Mesenchymal stem cell (in vitro differentiated cells and primary cell): ENCODE data around the gene OXER1.

Experiments used
- DNase-seq: peaks from one replicate; pipeline ENCODE4 v3.0.0-alpha.2; 2013
- H2AFZ ChIP-seq: one replicate; pipeline ENCODE4 v1.6.1; 2013; ENCODE audit warnings: low read depth, mild to moderate bottlenecking, control low read depth, inconsistent platforms, low read length, moderate library complexity
- H2AK5ac ChIP-seq: 2 replicates; pipeline ENCODE4 v1.6.1; 2013; ENCODE audit warnings: low read length, moderate library complexity, mild to moderate bottlenecking, inconsistent platforms; ENCODE audit not compliant: severe bottlenecking
- H2BK120ac ChIP-seq: one replicate; pipeline ENCODE4 v1.6.1; 2013; ENCODE audit warnings: low read depth, mild to moderate bottlenecking, inconsistent platforms, low read length, moderate library complexity
- H2BK12ac ChIP-seq, 2 experiments: one replicate each; pipeline ENCODE4 v1.6.1; 2013; ENCODE audit warnings: inconsistent platforms in 2 of 2, low read length in 2 of 2, mild to moderate bottlenecking in 2 of 2, moderate library complexity in 2 of 2, control low read depth in 1 of 2
- H2BK15ac ChIP-seq: one replicate; pipeline ENCODE4 v1.6.1; 2013; ENCODE audit warnings: mild to moderate bottlenecking, low read depth, inconsistent platforms; ENCODE audit not compliant: poor library complexity, severe bottlenecking
- H2BK5ac ChIP-seq: 2 replicates; pipeline ENCODE4 v1.6.1; 2013; ENCODE audit warnings: low read depth, mild to moderate bottlenecking, low read length, control low read depth, inconsistent platforms; ENCODE audit not compliant: poor library complexity, severe bottlenecking
- H3K14ac ChIP-seq, 2 experiments: one replicate each; pipeline ENCODE4 v1.6.1; 2013; ENCODE audit warnings: inconsistent platforms in 2 of 2, low read length in 2 of 2, control low read depth in 1 of 2, mild to moderate bottlenecking in 1 of 2, moderate library complexity in 1 of 2
- H3K18ac ChIP-seq, 2 experiments: one replicate each; pipeline ENCODE4 v1.6.1; 2013; ENCODE audit warnings: inconsistent platforms in 2 of 2, low read length in 2 of 2, control low read depth in 1 of 2, low read depth in 1 of 2, mild to moderate bottlenecking in 1 of 2
- H3K23ac ChIP-seq, 2 experiments: one replicate each; pipeline ENCODE4 v1.6.1; 2013; ENCODE audit warnings: inconsistent platforms in 2 of 2, low read length in 2 of 2, mild to moderate bottlenecking in 2 of 2, moderate library complexity in 2 of 2, control low read depth in 1 of 2
- H3K27ac ChIP-seq: 2 replicates; pipeline ENCODE4 v1.5.1; 2013; ENCODE audit warnings: mild to moderate bottlenecking, moderate library complexity, low read length, control low read depth, inconsistent platforms; ENCODE audit not compliant: poor library complexity, severe bottlenecking
- H3K27me3 ChIP-seq, 2 experiments: 2 replicates each; pipeline versions ENCODE4 v1.6.1 to v1.7.0; 2013; ENCODE audit warnings: low read length in 2 of 2, mild to moderate bottlenecking in 2 of 2, moderate library complexity in 2 of 2, control low read depth in 1 of 2, inconsistent platforms in 1 of 2; ENCODE audit not compliant: control insufficient read depth in 1 of 2, insufficient read depth in 1 of 2
- H3K36me3 ChIP-seq, 2 experiments: 2 replicates each; pipeline versions ENCODE4 v1.6.1 to v1.7.0; 2013; ENCODE audit warnings: low read length in 2 of 2, control low read depth in 1 of 2, inconsistent platforms in 1 of 2, low read depth in 1 of 2, mild to moderate bottlenecking in 1 of 2; ENCODE audit not compliant: insufficient read depth in 2 of 2, control insufficient read depth in 1 of 2
- H3K4ac ChIP-seq, 2 experiments: one replicate each; pipeline ENCODE4 v1.6.1; 2013; ENCODE audit warnings: inconsistent platforms in 2 of 2, low read length in 2 of 2, mild to moderate bottlenecking in 2 of 2, moderate library complexity in 2 of 2, control low read depth in 1 of 2, low read depth in 1 of 2
- H3K4me1 ChIP-seq: 2 replicates; pipeline ENCODE4 v1.6.1; 2013; ENCODE audit warnings: low read depth, low read length, control low read depth; ENCODE audit not compliant: control insufficient read depth, insufficient read depth
- H3K4me2 ChIP-seq: 2 replicates; pipeline ENCODE4 v1.6.1; 2013; ENCODE audit warnings: low read length, mild to moderate bottlenecking, inconsistent platforms; ENCODE audit not compliant: poor library complexity, severe bottlenecking
- H3K4me3 ChIP-seq, 2 experiments: 2 replicates each; pipeline versions ENCODE4 v1.5.1 to v1.7.0; 2013; ENCODE audit warnings: low read length in 2 of 2, mild to moderate bottlenecking in 2 of 2, control low read depth in 1 of 2, low read depth in 1 of 2; ENCODE audit not compliant: insufficient read depth in 1 of 2
- H3K79me1 ChIP-seq: replicated peaks from 2 replicates; pipeline ENCODE4 v1.6.1; 2013; ENCODE audit warnings: mild to moderate bottlenecking, control low read depth, low read length, inconsistent platforms; ENCODE audit not compliant: poor library complexity, severe bottlenecking
- H3K9ac ChIP-seq: 2 replicates; pipeline ENCODE4 v1.7.0; 2013; ENCODE audit warnings: mild to moderate bottlenecking, low read length, moderate library complexity
- H3K9me3 ChIP-seq: 2 replicates; pipeline ENCODE4 v1.7.0; 2013; ENCODE audit warnings: mild to moderate bottlenecking, low read length; ENCODE audit not compliant: control insufficient read depth
- H4K8ac ChIP-seq: one replicate; pipeline ENCODE4 v1.6.1; 2013; ENCODE audit warnings: inconsistent platforms, mild to moderate bottlenecking, low read length, moderate library complexity
- H4K91ac ChIP-seq: one replicate; pipeline ENCODE4 v1.6.1; 2013; ENCODE audit warnings: mild to moderate bottlenecking, low read length, inconsistent platforms
- WGBS: methylation state at CpG from one replicate; pipeline ENCODE4 v1.1.7; 2013; ENCODE audit warnings: mixed read lengths; 5-methylcytosine and 5-hydroxymethylcytosine counted together

The OXER1 gene

GRCh38 chr2:42726680-42727079 is 37.3 kb downstream of the OXER1 start:
- Histone ChIP-seq H2AFZ (no peak overlapping the region), H4K8ac (no peak overlapping the region), H2AK5ac (no peak overlapping the region), H3K9ac (no peak overlapping the region), H2BK120ac (no peak overlapping the region), H3K23ac (no peak overlapping the region), H3K14ac (no peak overlapping the region), H3K79me1 (peaks cover 2% of the 10 kb centered on the region), H3K9me3 (peaks cover 6% of the 10 kb centered on the region), H3K27me3 (no peaks in the 10 kb centered on the region), H4K91ac (no peak overlapping the region), H3K4ac (no peak overlapping the region), H3K4me3 (no peak overlapping the region), H3K27ac (no peak overlapping the region), H3K18ac (no peak overlapping the region), H2BK15ac (no peak overlapping the region), H2BK5ac (no peak overlapping the region), H2BK12ac (no peak overlapping the region), H3K36me3 (peaks cover 10 to 15% of the 10 kb centered on the region in 2 experiments), H3K4me2 (no peak overlapping the region), H3K4me1 (peaks cover 3% of the 10 kb centered on the region)
- WGBS, result 97% methylated on average over 2 of the region's 2 CpGs
- no peak for DNase-seq

GRCh38 chr2:42725657-42726056 is 38.3 kb downstream of the OXER1 start:
- no peak overlapping the region for H4K8ac ChIP-seq
- no peak overlapping the region for H3K27ac ChIP-seq
- peaks cover 6% of the 10 kb centered on the region for H3K9me3 ChIP-seq
- no peak overlapping the region for H4K91ac ChIP-seq
- peaks cover 10 to 15% of the 10 kb centered on the region in 2 experiments for H3K36me3 ChIP-seq
- H3K4me2 ChIP-seq, result no peak overlapping the region
- H3K4me3 ChIP-seq, result no peak overlapping the region
- no peak overlapping the region for H2BK12ac ChIP-seq
- DNase-seq, result no peak
- no peak overlapping the region for H3K18ac ChIP-seq
- no peak overlapping the region for H2BK15ac ChIP-seq
- H3K4me1 ChIP-seq, result peaks cover 3% of the 10 kb centered on the region
- peak overlapping the region in 1 of 2 experiments; percentile 62 for H3K14ac ChIP-seq
- H2BK5ac ChIP-seq, result no peak overlapping the region
- 63% methylated on average over 4 of the region's 4 CpGs for WGBS
- no peak overlapping the region for H3K4ac ChIP-seq
- H3K79me1 ChIP-seq, result no peaks in the 10 kb centered on the region
- H3K9ac ChIP-seq, result no peak overlapping the region
- H3K23ac ChIP-seq, result no peak overlapping the region
- H2AFZ ChIP-seq, result no peak overlapping the region
- no peaks in the 10 kb centered on the region for H3K27me3 ChIP-seq
- H2AK5ac ChIP-seq, result no peak overlapping the region
- no peak overlapping the region for H2BK120ac ChIP-seq

DNA sequence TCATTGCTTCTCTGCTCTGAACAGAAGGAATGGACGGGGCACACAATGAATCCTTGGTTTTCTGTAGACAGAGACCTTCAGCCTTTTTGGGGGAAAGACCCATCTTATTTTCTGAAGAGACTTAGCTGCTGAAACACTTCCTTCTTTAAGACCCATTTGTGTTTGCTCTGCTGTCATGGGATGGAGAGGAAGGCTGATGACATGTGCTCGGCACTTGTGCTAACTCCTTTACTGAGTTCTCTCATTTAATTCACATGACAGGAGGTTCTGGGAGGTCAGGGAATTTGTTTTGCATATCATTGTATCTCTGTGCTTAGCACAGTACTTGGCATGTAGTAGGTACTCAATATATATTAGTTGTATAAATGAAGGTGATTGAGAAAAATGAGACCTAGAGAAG is 39.0 kb downstream of the OXER1 start:
- H2BK12ac ChIP-seq, result no peak overlapping the region
- H4K8ac ChIP-seq, result no peak overlapping the region
- 94% methylated on average over 2 of the region's 2 CpGs for WGBS
- no peak overlapping the region for H3K4me2 ChIP-seq
- H2BK120ac ChIP-seq, result no peak overlapping the region
- no peak overlapping the region for H3K27ac ChIP-seq
- no peak overlapping the region for H3K4ac ChIP-seq
- no peak overlapping the region for H3K4me3 ChIP-seq
- H3K23ac ChIP-seq, result no peak overlapping the region
- no peak overlapping the region for H2BK5ac ChIP-seq
- H3K36me3 ChIP-seq, result peaks cover 10 to 15% of the 10 kb centered on the region in 2 experiments
- no peak overlapping the region for H2AFZ ChIP-seq
- no peaks in the 10 kb centered on the region for H3K79me1 ChIP-seq
- no peak overlapping the region for H3K14ac ChIP-seq
- peaks cover 3% of the 10 kb centered on the region for H3K4me1 ChIP-seq
- H3K9ac ChIP-seq, result no peak overlapping the region
- H2AK5ac ChIP-seq, result no peak overlapping the region
- no peak overlapping the region for H2BK15ac ChIP-seq
- no peak for DNase-seq
- H4K91ac ChIP-seq, result no peak overlapping the region
- no peaks in the 10 kb centered on the region for H3K27me3 ChIP-seq
- no peak overlapping the region for H3K18ac ChIP-seq
- peaks cover 5% of the 10 kb centered on the region for H3K9me3 ChIP-seq

DNA sequence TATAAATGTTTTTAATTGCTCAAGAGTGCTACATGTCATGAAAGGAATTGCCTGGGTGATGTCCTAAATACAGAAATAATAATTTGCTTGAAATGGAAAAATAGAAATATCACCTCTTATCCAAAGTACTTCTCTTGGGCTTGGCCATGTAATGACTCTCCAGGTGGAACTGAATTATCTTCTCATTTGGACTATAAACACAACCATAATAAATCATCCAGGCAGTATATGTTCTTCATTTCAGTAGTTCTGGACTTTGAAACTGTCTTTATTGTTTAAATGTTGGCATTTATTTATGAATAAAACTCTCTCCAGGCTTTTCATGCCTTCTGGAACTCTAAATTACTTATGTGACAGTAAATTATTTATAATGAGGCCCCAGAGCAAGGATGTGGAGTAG is 40.5 kb downstream of the OXER1 start:
- Histone ChIP-seq H3K27ac (no peak overlapping the region), H3K27me3 (no peaks in the 10 kb centered on the region), H3K14ac (no peak overlapping the region), H3K4me2 (no peak overlapping the region), H2BK5ac (no peak overlapping the region), H2BK15ac (no peak overlapping the region), H2AK5ac (no peak overlapping the region), H2AFZ (no peak overlapping the region), H3K4me3 (no peak overlapping the region), H2BK120ac (no peak overlapping the region), H4K8ac (no peak overlapping the region), H3K4me1 (peaks cover 3% of the 10 kb centered on the region), H3K36me3 (peaks cover 10 to 15% of the 10 kb centered on the region in 2 experiments), H4K91ac (no peak overlapping the region), H3K79me1 (no peaks in the 10 kb centered on the region), H3K4ac (no peak overlapping the region), H3K9me3 (no peaks in the 10 kb centered on the region), H3K23ac (no peak overlapping the region), H2BK12ac (no peak overlapping the region), H3K9ac (peak overlapping the region; percentile 81), H3K18ac (no peak overlapping the region)
- DNase-seq, result no peak
